ENCODE data around the gene SDHD.
A peak's percentile ranks its signal among the peaks of the same experiment; 100 is the strongest.
"Not testable (repeated sequence)": the region's sequence is repeated elsewhere in the genome, so short reads cannot be mapped to it uniquely, and the experiment has no call there.

SDHD gene

GRCh38 chr11:112086422-112087191 is at the start of gene SDHD, which contains the start of gene TIMM8B:
TSS of gene SDHD (plus strand) at chr11:112086873. CDS start at chr11:112086908, 35 bp downstream.
TSS of gene TIMM8B (minus strand) at chr11:112086756. CDS start at chr11:112086723, 33 bp downstream.
- H3K4me1 ChIP-seq (ENCODE audit: control insufficient read depth, insufficient read depth, low read length) = no peaks in the 10 kb centered on the region
- H3K4me3 ChIP-seq (ENCODE audit: low read depth, low read length) = peak within 1 kb of the TSS; percentile 97
- peak within 1 kb of the TSS; percentile 97 for H3K9ac ChIP-seq (ENCODE audit: low read depth, low read length)
- no peaks in the 10 kb centered on the region for H3K9me3 ChIP-seq (ENCODE audit: control insufficient read depth, insufficient read depth, low read length)
- H3K36me3 ChIP-seq (ENCODE audit: control insufficient read depth, insufficient read depth, low read length) = peaks cover 20% of the 10 kb centered on the region
- H3K27me3 ChIP-seq (ENCODE audit: control insufficient read depth, insufficient read depth, low read length) = no peaks in the 10 kb centered on the region

- Histone ChIP-seq H3K9me3 (ENCODE audit: control insufficient read depth, insufficient read depth, low read length) (no peaks in the 10 kb centered on the region), H3K36me3 (ENCODE audit: control insufficient read depth, insufficient read depth, low read length) (peaks cover 6% of the 10 kb centered on the region)
Observed at GRCh38 chr11:112037527-112037926, 49.1 kb upstream of the SDHD start.

GRCh38 chr11:112042161-112042960 is 44.3 kb upstream of the SDHD start:
- Histone ChIP-seq H3K4me3 (ENCODE audit: low read depth, low read length) (no peak overlapping the region), H3K4me1 (ENCODE audit: control insufficient read depth, insufficient read depth, low read length) (no peaks in the 10 kb centered on the region), H3K9me3 (ENCODE audit: control insufficient read depth, insufficient read depth, low read length) (no peaks in the 10 kb centered on the region), H3K36me3 (ENCODE audit: control insufficient read depth, insufficient read depth, low read length) (peaks cover 7% of the 10 kb centered on the region), H3K9ac (ENCODE audit: low read depth, low read length) (no peak overlapping the region), H3K27me3 (ENCODE audit: control insufficient read depth, insufficient read depth, low read length) (no peaks in the 10 kb centered on the region)

More at GRCh38 chr11:112037527-112037926, 49.1 kb upstream of the SDHD start:
- Histone ChIP-seq H3K4me1 (ENCODE audit: control insufficient read depth, insufficient read depth, low read length) (no peaks in the 10 kb centered on the region), H3K9ac (ENCODE audit: low read depth, low read length) (no peak overlapping the region), H3K27me3 (ENCODE audit: control insufficient read depth, insufficient read depth, low read length) (no peaks in the 10 kb centered on the region), H3K4me3 (ENCODE audit: low read depth, low read length) (no peak overlapping the region)

DNA sequence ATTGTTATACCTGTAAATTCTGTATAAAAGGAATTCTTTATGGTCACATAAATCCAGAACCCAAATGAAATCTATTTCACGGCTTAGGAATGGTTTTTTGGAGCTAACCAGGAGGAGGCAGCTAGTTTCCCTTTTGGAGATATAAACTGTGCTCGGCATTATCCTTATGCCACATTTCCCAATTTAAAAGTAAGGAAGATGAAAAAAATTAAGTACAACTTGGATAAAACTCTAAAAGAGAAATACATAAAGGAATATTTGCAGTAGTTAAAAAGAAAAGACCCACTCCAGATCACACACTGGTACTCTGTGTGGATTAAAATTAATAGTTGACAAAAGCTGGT is 43.7 kb upstream of the SDHD start:
- Histone ChIP-seq H3K4me3 (ENCODE audit: low read depth, low read length) (no peak overlapping the region), H3K36me3 (ENCODE audit: control insufficient read depth, insufficient read depth, low read length) (peaks cover 4% of the 10 kb centered on the region), H3K9ac (ENCODE audit: low read depth, low read length) (no peak overlapping the region), H3K27me3 (ENCODE audit: control insufficient read depth, insufficient read depth, low read length) (no peaks in the 10 kb centered on the region), H3K9me3 (ENCODE audit: control insufficient read depth, insufficient read depth, low read length) (no peaks in the 10 kb centered on the region), H3K4me1 (ENCODE audit: control insufficient read depth, insufficient read depth, low read length) (no peaks in the 10 kb centered on the region)

- H3K9me3 ChIP-seq (ENCODE audit: control insufficient read depth, insufficient read depth, low read length) = no peaks in the 10 kb centered on the region
- H3K4me1 ChIP-seq (ENCODE audit: control insufficient read depth, insufficient read depth, low read length) = no peaks in the 10 kb centered on the region
- peaks cover 4% of the 10 kb centered on the region for H3K36me3 ChIP-seq (ENCODE audit: control insufficient read depth, insufficient read depth, low read length)
- no peak overlapping the region for H3K9ac ChIP-seq (ENCODE audit: low read depth, low read length)
- no peak overlapping the region for H3K4me3 ChIP-seq (ENCODE audit: low read depth, low read length)
- no peaks in the 10 kb centered on the region for H3K27me3 ChIP-seq (ENCODE audit: control insufficient read depth, insufficient read depth, low read length)
Observed at GRCh38 chr11:112044961-112045360, 41.7 kb upstream of the SDHD start.

GRCh38 chr11:112046647-112047046 is 40.0 kb upstream of the SDHD start:
- not testable (repeated sequence) for H3K4me3 ChIP-seq (ENCODE audit: low read depth, low read length); H3K9ac ChIP-seq (ENCODE audit: low read depth, low read length); H3K27me3 ChIP-seq (ENCODE audit: control insufficient read depth, insufficient read depth, low read length); H3K9me3 ChIP-seq (ENCODE audit: control insufficient read depth, insufficient read depth, low read length); H3K4me1 ChIP-seq (ENCODE audit: control insufficient read depth, insufficient read depth, low read length)
- H3K36me3 ChIP-seq (ENCODE audit: control insufficient read depth, insufficient read depth, low read length) = peaks cover 13% of the 10 kb centered on the region

DNA sequence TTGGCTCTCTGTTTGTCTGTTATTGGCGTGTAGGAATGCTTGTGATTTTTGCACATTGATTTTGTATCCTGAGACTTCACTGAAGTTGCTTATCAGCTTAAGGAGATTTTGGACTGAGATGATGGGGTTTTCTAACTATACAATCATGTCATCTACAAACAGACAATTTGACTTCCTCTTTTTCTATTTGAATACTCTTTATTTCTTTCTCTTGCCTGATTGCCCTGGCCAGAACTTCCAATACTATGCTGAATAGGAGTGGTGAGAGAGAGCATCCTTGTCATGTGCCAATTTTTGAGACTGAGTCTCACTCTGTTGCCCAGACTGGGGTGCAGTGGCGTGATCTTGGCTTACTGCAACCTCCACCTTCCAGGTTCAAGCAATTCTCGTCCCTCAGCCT is 38.4 kb upstream of the SDHD start:
- H3K27me3 ChIP-seq (ENCODE audit: control insufficient read depth, insufficient read depth, low read length); H3K4me1 ChIP-seq (ENCODE audit: control insufficient read depth, insufficient read depth, low read length); H3K9ac ChIP-seq (ENCODE audit: low read depth, low read length); H3K4me3 ChIP-seq (ENCODE audit: low read depth, low read length); H3K9me3 ChIP-seq (ENCODE audit: control insufficient read depth, insufficient read depth, low read length): not testable (repeated sequence)
- peaks cover 19% of the 10 kb centered on the region for H3K36me3 ChIP-seq (ENCODE audit: control insufficient read depth, insufficient read depth, low read length)

DNA sequence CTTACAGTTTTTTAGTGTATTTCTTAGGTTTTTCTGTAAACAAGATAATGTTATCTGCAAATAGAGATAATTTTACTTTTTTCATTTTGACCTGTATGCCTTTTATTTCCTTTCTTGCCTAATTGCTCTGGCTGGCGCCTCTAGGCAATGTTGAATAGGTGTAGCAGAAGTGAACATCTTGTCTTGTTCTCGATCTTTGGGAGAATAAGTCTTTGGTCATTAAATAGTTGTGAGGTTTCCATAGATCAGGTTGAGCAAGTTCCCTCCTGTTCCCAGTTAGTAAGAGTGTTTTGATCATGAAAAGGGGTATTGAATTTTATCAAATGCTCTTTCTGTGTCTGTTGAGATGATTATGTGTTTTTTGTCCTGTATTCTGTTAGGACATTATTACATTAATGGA is 36.9 kb upstream of the SDHD start:
- Histone ChIP-seq H3K36me3 (ENCODE audit: control insufficient read depth, insufficient read depth, low read length) (peaks cover 19% of the 10 kb centered on the region), H3K4me1 (ENCODE audit: control insufficient read depth, insufficient read depth, low read length) (no peaks in the 10 kb centered on the region), H3K9ac (ENCODE audit: low read depth, low read length) (no peak overlapping the region), H3K4me3 (ENCODE audit: low read depth, low read length) (no peak overlapping the region), H3K27me3 (ENCODE audit: control insufficient read depth, insufficient read depth, low read length) (no peaks in the 10 kb centered on the region), H3K9me3 (ENCODE audit: control insufficient read depth, insufficient read depth, low read length) (no peaks in the 10 kb centered on the region)

- Histone ChIP-seq H3K9me3 (ENCODE audit: control insufficient read depth, insufficient read depth, low read length) (no peaks in the 10 kb centered on the region), H3K9ac (ENCODE audit: low read depth, low read length) (no peak overlapping the region), H3K36me3 (ENCODE audit: control insufficient read depth, insufficient read depth, low read length) (peaks cover 15% of the 10 kb centered on the region), H3K4me1 (ENCODE audit: control insufficient read depth, insufficient read depth, low read length) (no peaks in the 10 kb centered on the region), H3K27me3 (ENCODE audit: control insufficient read depth, insufficient read depth, low read length) (no peaks in the 10 kb centered on the region), H3K4me3 (ENCODE audit: low read depth, low read length) (no peak overlapping the region)
Observed at GRCh38 chr11:112050721-112051120, 36.0 kb upstream of the SDHD start.

- Histone ChIP-seq H3K36me3 (ENCODE audit: control insufficient read depth, insufficient read depth, low read length) (peaks cover 19% of the 10 kb centered on the region), H3K4me3 (ENCODE audit: low read depth, low read length) (no peak overlapping the region), H3K9me3 (ENCODE audit: control insufficient read depth, insufficient read depth, low read length) (no peaks in the 10 kb centered on the region), H3K4me1 (ENCODE audit: control insufficient read depth, insufficient read depth, low read length) (no peaks in the 10 kb centered on the region), H3K9ac (ENCODE audit: low read depth, low read length) (no peak overlapping the region), H3K27me3 (ENCODE audit: control insufficient read depth, insufficient read depth, low read length) (no peaks in the 10 kb centered on the region)
Observed at GRCh38 chr11:112051768-112052167, 34.9 kb upstream of the SDHD start.

DNA sequence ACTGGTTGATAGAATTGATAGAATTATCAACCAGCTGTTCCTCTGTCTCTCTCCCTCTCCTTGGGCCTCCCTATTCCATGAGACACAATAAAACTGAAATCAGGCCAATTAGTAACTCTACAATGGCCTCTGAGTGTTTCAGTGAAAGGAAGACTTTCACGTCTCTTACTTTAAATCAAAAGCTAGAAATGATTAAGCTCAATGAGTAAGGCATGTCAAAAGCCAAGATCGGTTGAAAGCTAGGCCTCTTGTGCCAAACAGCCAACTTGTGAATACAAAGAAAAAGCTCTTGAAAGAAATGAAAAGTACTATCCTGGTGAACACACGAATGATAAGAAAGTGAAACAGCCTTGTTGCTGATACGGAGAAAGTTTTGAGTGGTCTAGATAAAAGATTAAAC is 29.5 kb upstream of the SDHD start:
- Histone ChIP-seq H3K9me3 (ENCODE audit: control insufficient read depth, insufficient read depth, low read length) (no peaks in the 10 kb centered on the region), H3K4me1 (ENCODE audit: control insufficient read depth, insufficient read depth, low read length) (no peaks in the 10 kb centered on the region), H3K9ac (ENCODE audit: low read depth, low read length) (no peak overlapping the region), H3K4me3 (ENCODE audit: low read depth, low read length) (no peak overlapping the region), H3K27me3 (ENCODE audit: control insufficient read depth, insufficient read depth, low read length) (no peaks in the 10 kb centered on the region), H3K36me3 (ENCODE audit: control insufficient read depth, insufficient read depth, low read length) (peaks cover 13% of the 10 kb centered on the region)

- no peaks in the 10 kb centered on the region for H3K4me1 ChIP-seq (ENCODE audit: control insufficient read depth, insufficient read depth, low read length)
- no peak overlapping the region for H3K4me3 ChIP-seq (ENCODE audit: low read depth, low read length)
- no peaks in the 10 kb centered on the region for H3K9me3 ChIP-seq (ENCODE audit: control insufficient read depth, insufficient read depth, low read length)
- no peaks in the 10 kb centered on the region for H3K27me3 ChIP-seq (ENCODE audit: control insufficient read depth, insufficient read depth, low read length)
- H3K36me3 ChIP-seq (ENCODE audit: control insufficient read depth, insufficient read depth, low read length) = peaks cover 9% of the 10 kb centered on the region
- no peak overlapping the region for H3K9ac ChIP-seq (ENCODE audit: low read depth, low read length)
Observed at GRCh38 chr11:112058103-112058502, 28.6 kb upstream of the SDHD start.
